Activated CD8-positive, alpha-beta memory T cell treated with anti-CD3 and anti-CD28 coated beads for 4 hours (primary cell): ENCODE data around the gene PPFIA3.
"Not testable (repeated sequence)": the region's sequence is repeated elsewhere in the genome, so short reads cannot be mapped to it uniquely, and the experiment has no call there.

Source experiments
- DNase-seq, 2 donors: peaks; one replicate each; pipeline ENCODE4 v3.0.0-alpha.2; 2020; ENCODE audit warnings: low read depth in 2 of 2

PPFIA3 gene

GRCh38 chr19:49150106-49150943 is 31.0 kb downstream of the PPFIA3 start:
- DNase-seq: no peak

GRCh38 chr19:49150944-49151243 is 31.6 kb downstream of the PPFIA3 start:
- DNase-seq: no peak

- DNase-seq: no peak
Observed at GRCh38 chr19:49151267-49152118, 32.1 kb downstream of the PPFIA3 start.

- no peak for DNase-seq
Observed at GRCh38 chr19:49152119-49152550, 32.8 kb downstream of the PPFIA3 start.

GRCh38 chr19:49153167-49153809 is 33.9 kb downstream of the PPFIA3 start:
- no peak for DNase-seq

GRCh38 chr19:49154279-49154678 is 34.9 kb downstream of the PPFIA3 start:
- DNase-seq: no peak

GRCh38 chr19:49155005-49155819 is 35.9 kb downstream of the PPFIA3 start, which contains the start of gene HRC:
Gene HRC, minus strand, starts transcription at chr19:49155396. Its CDS starts 159 bp downstream, at chr19:49155237.
- no peak for DNase-seq

- DNase-seq: no peak
Observed at GRCh38 chr19:49155820-49156346, 36.5 kb downstream of the PPFIA3 start.

GRCh38 chr19:49157445-49158224 is 38.3 kb downstream of the PPFIA3 start, which contains the start of gene TRPM4:
Gene TRPM4, plus strand, starts transcription at chr19:49157792. Its CDS starts 75 bp downstream, at chr19:49157867.
- no peak for DNase-seq

- no peak for DNase-seq
Observed at GRCh38 chr19:49160450-49161189, 41.3 kb downstream of the PPFIA3 start.

GRCh38 chr19:49161987-49162386 is 42.6 kb downstream of the PPFIA3 start:
- no peak for DNase-seq

GRCh38 chr19:49165111-49165750 is 45.9 kb downstream of the PPFIA3 start:
- DNase-seq: no peak

GRCh38 chr19:49165865-49166301 is 46.5 kb downstream of the PPFIA3 start:
- DNase-seq: no peak

GRCh38 chr19:49167857-49168409 is 48.6 kb downstream of the PPFIA3 start:
- DNase-seq: no peak

GRCh38 chr19:49168421-49168820 is 49.1 kb downstream of the PPFIA3 start:
- no peak for DNase-seq

- no peak for DNase-seq
Observed at GRCh38 chr19:49173198-49173597, 53.9 kb downstream of the PPFIA3 start.

- DNase-seq: no peak
Observed at GRCh38 chr19:49180659-49181058, 61.3 kb downstream of the PPFIA3 start.

GRCh38 chr19:49182010-49182847 is 62.9 kb downstream of the PPFIA3 start:
- not testable (repeated sequence) for DNase-seq
